RCC 7860 (cell line): ENCODE measurements around the gene PAPSS1.
"Not testable (repeated sequence)": the region's sequence is repeated elsewhere in the genome, so short reads cannot be mapped to it uniquely, and the experiment has no call there.

Experiments used
- DNase-seq: peaks from one replicate; pipeline ENCODE4 v3.0.0-alpha.2; 2015; ENCODE audit warnings: low spot score
- FAIRE-seq: peaks from 2 replicates; lab custom pipeline; 2012; peaks lifted over from hg19 to GRCh38; lab: Jason Lieb, UNC

The PAPSS1 gene

DNA sequence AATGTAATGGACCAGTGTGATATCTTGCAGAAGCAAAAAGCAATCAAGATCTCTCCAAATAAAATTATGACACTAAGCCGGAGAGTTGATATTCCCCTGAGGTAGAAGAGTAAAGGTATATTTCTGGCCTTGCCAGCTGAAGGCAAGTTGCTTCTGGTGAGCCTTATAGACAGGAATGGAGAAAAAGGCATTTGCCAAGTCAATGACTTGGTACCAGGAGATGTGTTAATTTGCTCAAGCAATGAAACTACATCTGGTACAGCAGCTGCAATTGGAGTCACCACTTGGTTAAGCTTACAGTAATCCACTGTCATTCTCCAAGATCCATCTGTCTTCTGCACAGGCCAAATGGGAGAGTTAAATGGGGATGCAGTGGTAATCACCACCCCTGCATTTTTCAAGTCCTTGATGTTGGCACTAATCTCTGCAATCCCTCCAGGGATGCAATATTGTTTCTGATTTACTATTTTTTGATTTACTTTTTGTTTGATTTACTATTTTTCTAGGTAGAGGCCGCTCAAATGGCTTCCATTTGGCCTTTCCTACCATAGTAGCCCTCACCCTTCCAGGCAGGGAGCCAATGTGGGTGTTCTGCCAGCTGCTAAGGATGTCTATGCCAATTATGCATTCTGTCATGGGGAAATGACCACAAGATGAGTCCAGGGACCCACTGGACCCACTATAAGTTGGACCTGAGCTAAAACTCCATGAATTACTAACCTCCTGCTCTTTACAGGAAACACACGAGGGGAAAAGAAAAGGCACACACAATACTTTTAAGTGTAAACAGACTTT lies 6.3 kb upstream of the PAPSS1 start:
- not testable (repeated sequence) for FAIRE-seq, DNase-seq

DNA sequence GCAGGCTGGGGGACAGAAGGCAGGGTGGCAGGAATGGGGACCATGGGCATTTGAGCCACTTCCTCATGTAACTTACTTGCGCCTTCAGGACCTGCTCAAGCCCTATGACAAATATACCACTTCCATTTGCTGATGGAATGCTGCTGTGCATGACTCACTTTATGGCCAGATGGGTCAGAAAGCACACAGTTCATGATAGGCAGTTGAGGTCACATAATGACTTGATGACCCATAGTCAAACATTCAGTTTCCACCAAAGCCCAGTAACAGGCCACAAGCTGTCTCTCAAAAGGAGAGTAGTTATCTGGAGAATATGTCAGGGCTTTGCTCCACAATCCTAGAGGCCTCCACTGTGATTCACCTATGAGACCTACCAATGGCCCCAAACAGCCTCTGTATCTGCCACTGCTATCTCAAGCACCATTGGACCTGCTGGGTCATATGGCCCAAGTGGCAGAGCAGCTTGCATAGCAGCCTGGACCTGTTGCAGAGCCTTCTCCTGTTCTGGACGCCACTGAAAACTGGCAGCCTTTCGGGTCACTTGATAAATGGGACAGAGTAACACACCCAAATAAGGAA lies 5.3 kb upstream of the PAPSS1 start:
- FAIRE-seq (peak; percentile 45), DNase-seq (peak; percentile 82)

DNA sequence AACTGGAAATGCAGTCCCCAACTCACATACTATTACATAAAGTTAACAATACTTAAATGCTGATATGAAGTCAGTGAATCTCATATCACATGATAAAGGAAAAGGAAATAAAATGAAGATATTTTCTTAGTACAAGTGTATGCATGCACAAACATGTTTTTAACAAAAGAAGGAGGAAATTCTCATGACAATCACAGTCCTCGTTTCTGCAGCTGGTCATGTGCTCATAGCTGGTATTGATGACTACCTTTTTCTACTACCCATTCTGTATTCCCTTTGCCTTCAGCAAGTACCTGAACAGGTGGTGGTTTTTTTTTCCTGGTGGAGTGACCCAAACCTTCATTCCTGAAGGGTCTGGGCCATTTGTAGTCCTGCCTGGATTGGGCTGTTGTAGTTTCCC lies 3.3 kb upstream of the PAPSS1 start:
- DNase-seq, FAIRE-seq: not testable (repeated sequence)

DNA sequence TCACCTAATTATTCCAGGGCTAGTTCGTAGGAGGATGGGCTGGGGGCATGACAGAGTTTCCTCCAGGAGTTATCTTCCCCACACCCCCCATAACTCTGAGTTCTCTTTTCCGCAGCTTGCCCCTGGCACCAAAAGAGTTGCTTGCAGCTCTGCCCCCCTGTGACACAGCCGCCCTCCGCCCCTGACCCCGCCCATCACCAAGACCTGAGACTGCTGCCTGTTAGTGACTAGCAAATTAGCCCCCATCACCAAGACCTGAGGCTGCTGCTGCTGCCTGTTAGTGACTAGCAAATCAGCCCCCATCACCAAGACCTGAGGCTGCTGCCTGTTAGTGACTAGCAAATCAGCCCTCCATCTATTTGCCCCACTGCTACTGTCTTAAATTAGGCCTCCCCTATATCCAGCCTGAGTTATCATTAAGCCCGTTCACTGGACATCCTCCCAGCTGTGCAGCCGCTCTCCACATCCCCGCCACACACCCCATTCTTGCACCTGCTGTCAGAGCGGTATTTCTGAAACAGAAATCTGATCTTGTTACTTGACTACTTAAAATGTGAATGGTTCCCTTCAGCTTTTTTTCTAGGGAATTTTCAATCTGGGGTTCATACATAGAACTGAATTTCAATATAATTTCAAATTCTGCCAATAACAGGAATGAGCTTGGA lies 1.5 kb upstream of the PAPSS1 start:
- DNase-seq = no peak
- FAIRE-seq = no peak

DNA sequence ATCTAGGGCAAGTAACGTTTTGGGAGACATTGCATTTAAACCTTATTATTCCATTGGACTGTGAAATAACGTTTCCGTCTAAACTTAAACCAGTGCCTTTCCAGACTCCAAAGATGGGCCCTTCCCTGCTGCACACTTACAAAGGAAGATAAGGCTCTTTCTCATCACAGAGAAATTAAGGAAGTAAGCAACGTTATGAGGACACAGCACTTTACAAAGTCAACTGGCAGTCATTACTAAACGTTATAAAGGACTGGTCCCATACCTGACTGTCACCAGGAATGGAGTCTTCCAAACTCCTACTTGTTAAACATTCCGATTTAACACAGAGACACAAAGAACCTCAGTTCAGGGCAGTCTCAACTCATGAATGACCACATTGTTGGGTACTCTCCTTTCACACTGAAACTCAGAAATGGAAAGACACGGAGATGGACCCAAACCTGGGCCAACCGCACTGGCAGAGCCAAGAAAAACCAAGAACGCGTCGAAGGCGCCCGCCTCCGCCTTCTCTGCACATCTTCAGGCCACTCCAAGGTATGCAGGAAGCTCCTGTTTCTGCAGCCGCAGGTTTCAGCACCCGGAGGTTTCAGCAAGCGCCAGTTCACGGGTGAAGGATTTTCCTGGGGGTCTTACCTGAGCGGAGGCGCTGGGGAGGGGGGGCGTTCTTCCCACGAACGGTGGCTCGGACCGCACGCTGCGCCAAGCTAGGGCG lies 670 bp downstream of the PAPSS1 start:
- FAIRE-seq (no peak), DNase-seq (peak; percentile 5)

DNA sequence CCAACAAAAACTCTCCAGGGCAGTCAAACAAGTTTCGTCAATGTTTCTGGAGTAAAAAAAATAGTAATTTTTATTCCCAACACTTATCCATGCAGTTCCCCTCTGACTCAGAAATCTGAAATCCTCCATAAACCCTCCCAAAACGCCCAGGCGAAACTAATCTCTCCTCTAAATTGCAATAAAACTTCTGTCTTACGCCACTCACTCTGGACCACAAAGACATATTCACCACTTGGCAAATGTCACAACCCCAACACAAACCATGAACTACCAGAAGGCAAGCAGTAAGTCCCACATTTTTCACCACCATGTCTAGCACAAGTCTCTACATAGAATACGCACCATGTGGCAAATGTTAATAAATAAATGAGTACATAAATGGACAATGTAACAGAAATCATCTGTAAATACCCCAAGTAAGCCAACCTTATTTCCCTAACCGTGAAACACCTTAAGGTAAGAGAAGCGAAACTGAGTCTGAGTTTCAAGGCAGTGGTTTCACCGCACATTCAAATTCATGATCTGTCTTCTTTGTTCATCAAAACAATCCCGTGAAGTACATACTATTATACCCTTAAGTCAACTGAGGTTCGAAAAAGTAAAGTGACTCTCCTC lies 1.6 kb downstream of the PAPSS1 start:
- FAIRE-seq (no peak), DNase-seq (no peak)

DNA sequence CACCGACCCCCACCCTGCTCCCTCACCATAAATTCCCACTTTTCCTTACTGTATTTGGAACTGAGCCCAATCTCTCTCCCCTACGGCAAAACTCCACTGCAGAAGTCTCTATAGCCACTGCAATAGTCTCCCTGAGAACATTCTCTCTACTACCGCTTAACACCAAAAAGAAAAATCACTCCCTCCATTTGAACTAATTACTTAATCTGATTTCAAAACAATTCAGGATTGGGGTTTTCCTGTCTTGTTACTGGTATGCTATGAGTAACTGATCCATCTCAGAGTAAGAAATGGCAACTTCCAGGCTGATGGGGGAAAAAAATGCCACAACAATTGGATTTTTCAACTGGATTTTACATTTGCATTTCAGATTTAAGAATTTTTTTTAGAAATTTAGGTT lies 5.8 kb downstream of the PAPSS1 start:
- no peak for FAIRE-seq

DNA sequence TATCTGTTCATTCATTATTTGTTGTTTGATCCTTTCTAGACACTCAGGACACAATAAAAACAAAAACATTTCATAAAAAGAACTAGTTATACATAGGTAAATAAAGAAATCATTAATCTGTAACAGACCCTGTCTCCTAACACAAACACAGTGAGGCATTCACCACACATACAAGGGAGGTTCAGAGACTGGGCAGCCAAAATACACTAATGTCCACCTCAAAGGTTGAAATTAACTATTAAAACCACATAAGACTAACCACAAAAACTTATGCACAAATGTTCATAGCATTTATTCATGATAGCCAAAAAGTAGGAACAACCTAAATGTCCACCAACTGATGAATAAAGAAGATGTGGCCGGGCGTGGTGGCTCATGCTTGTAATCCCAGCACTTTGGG lies 7.8 kb downstream of the PAPSS1 start:
- peak; percentile 69 for FAIRE-seq
- peak; percentile 4 for DNase-seq

More for the DNA sequence above, 5.8 kb downstream of the PAPSS1 start:
- DNase-seq = no peak

DNA sequence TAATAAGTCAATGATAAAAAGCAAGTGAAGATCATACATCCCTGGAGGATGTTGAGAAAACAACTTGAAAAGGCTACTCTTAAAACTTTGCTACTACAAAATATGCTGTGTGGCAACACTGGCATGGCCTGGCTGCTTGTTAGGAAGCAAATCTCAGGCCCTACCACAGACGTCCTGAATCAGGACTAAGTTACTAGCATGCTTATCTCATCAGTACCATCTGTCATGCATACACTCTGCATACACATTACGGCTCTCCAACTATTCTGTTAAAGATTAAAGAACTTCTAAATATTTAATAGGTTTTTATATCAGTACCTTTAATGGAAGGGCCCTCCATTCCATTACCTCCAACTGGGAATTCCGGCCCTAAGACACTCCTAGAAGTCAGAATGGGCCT lies 8.2 kb downstream of the PAPSS1 start:
- FAIRE-seq = no peak
- DNase-seq = no peak

DNA sequence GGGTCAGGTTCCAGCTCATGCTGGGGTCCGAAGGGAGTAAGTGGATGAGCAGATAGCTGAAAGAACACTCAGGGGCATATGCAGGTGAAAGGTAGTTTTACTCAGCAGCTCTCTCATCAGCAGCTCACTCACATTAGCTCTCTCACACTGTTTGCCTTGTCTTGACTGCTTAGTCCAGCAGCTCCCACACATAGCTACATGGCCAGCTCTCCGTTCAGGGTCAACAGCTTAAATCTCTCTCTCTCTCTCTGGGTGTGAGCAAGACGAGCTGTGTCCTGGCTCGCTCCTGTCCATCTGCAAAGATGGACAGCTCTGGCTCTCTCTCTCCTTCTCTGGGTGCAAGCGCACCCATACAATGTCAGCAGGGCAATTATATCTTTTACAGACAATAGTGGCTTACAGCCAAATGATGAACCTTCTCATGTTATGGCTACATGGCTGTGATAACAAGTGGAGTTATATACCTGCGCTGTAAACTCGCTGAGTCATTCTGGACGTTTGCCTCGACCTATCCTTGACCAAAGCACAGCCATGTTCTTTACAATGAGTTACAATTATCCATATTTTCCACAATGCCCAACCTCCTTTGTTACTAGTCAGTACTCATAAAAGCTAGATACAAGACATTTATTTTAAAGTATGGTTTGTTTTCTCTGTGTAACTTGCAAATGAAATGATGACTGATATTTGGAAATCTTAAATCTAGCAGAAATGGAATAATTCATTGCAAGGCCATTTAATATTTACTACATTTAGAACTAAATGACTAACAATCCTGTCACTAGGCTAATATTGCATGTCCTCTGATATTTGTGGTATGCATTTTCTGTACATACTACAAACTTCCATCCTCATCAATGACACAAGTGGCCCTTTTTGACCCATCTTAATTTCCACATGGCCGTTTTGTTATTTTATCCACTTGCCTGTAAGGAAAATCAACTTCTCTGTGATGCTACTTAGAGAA lies 9.3 kb downstream of the PAPSS1 start:
- no peak for DNase-seq
- FAIRE-seq = no peak

DNA sequence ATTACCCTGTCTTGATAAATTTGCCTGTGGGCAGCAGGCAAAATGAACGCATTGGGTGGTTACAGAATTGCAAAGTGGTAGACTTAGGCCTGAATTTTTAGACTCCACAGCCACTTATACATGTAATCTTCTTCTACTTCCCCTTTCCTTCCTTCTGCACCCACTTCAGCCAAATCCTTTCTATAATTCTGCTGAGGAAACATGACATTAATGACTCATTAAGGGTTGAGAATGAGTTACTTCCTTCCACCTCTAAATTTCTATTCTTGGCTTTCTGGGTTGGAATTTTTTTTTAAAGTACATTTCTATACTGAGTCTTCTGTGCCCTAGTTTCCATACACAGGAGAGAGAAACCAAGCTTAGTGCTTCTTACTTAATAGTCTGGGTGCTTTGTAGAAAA lies 10.1 kb downstream of the PAPSS1 start:
- DNase-seq = no peak

DNA sequence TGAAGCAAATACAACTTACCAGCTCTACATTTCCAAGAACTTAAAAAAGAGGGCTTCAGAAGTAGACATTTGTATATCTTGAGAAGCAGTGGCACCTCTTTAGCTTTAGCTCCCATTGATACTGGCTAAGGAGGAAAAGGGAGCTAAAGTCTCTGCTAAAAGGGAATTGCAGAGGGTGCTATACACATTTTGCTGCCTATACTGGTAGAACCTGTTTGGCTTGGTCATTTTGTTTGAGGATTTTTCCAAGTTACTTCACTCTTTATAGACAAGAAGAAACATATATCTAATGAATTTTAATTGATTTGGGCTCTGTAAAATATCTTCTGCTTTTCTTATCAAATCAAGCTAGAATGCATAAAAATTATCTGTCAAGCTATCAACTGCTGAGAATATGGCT lies 11.8 kb downstream of the PAPSS1 start:
- no peak for FAIRE-seq

More for the DNA sequence above, 10.1 kb downstream of the PAPSS1 start:
- no peak for FAIRE-seq

DNA sequence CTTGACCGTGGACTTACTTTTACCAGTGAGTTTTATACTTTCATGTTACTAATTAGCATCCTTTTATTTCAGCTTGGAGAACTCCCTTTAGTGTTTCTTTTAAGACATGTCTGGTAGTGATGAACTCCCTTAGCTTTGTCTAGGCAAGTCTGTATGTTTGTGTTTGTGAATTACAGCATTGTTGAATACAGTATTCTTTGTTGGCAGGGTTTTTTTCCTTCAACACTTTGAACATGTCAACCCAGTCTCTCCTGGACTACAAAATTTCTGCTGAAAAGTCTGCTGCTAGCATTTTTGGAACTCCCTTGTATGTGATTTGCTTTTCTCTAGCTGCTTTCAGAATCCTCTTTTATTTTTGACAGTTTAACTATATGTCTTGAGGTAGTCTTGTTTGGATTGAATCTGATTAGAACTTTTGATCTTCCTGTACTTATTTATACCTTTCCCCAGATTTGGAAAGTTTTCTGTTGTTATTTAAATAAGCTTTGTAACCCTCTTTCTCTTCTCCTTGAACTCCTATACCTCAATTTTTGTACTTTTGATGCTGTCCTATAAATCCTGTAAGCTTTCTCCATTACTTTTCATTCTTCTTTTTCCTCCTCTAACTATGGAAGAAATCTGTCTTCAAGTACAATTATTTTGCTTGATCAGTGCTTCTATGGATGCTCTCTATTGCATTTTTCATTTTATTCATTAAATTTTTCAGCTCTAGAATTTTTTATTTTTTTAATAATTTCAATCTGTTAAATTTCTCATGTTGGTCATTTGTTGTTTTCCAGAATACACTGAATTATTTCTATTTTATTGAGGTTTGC lies 14.1 kb downstream of the PAPSS1 start:
- no peak for DNase-seq
- FAIRE-seq = no peak

More for the DNA sequence above, 11.8 kb downstream of the PAPSS1 start:
- DNase-seq = no peak

DNA sequence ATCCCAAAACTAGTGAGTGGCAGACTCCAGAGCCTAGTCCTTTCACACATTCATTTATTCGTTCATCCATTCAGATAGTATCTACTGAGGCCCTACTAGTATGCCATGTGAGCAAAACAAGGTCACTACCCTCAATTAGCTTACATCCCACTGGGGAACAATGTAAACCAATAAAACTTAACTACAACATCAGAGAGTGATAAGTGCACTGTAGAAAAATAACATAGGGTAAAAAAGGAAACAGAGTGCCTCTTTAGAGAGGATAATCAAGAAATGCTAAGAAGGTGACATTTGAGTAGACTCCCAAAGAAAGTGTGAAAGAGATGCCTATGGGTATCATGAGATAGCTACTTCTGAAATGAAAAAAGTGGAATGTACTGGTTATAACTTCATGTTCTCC lies 18.5 kb downstream of the PAPSS1 start:
- no peak for FAIRE-seq
- no peak for DNase-seq

DNA sequence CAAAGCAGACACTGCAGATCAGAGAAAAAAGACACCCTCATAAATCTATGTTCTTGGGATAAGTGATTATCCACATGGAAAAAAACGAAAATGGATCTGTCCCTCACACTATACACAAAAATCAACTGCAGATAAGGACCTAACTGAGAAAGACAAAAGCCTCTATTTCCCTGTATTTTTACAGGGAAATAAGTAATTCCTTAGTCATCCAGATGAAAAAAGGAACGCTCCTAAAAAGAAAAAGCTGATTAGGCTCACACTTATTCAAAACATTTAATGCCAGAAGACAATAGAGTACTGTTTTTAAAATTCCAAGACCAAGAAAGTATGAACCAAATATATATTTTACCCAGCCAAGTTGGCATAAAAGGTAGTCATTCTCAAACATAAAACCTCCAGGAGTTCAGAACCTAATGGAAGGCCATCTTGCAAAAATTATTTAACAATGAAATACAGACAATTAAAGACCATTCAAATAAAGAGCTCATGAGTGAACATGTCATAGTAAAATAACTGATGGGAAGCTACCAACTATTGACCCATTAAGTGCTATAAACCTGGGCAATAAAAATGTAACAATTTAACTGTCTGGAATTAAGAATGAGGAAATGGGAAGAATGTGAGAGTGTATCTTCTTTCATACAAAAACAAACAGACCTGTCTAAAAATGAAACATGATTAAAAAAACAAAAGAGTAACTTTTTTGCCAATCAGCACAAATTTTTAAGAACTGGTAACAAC lies 20.4 kb downstream of the PAPSS1 start:
- FAIRE-seq (no peak), DNase-seq (no peak)

DNA sequence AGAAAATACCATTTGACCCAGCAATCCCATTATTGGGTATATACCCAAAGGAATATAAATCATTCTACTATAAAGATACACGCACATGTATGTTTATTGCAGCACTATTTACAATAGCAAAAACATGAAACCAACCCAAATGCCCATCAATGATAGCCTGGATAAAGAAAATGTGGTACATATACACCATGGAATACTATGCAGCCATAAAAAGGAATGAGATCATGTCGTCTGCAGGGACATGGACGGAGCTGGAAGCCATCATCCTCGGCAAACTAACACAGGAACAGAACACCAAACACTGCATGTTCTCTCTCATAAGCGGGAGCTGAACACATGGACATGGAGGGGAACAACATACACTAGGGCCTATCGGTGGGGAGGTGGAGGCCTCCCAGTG lies 23.8 kb downstream of the PAPSS1 start:
- not testable (repeated sequence) for FAIRE-seq, DNase-seq

DNA sequence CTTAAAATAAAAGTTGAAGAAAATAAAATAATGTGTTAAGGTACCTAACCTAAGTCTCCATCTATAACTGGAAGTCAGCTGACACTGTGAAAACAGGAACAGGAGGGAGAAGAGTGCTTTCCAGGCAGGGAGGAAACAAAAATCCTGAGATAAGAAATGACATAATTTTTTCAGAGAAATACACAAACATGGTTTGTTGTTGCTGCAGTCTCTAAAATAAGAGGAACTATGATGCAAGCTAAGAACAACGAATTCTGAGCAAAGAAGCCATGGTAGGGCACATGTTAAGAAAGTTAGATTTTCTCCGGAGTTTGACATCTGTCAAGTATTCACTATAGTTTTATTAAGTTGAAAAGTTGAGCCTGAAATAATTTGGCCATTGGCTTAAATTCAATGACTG lies 26.9 kb downstream of the PAPSS1 start:
- FAIRE-seq (no peak), DNase-seq (no peak)

DNA sequence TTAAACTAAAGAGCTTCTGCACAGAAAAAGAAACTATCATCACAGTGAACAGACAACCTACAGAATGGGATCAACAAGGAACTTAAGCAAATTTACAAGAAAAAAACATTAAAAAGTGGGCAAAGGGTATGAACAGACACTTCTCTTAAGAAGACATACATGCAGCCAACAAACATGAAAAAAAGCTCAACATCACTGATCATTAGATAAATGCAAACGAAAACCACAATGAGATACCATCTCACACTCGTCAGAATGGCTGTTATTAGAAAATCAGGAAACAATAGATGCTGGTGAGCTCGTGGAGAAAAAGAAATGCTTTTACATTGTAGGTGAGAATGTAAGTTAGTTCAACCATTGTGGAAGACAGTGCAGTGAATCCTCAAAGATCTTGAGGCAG lies 27.8 kb downstream of the PAPSS1 start:
- FAIRE-seq = no peak
- DNase-seq = no peak
